HG03558 (cell line): ENCODE results near the gene PROX1.
"Not testable (repeated sequence)": the region's sequence is repeated elsewhere in the genome, so short reads cannot be mapped to it uniquely, and the experiment has no call there.

Experiments used
- ATAC-seq: cut with Tn5 transposase; IDR thresholded peaks from one replicate; pipeline ENCODE4 v1.9.1; 2021; ENCODE audit warnings: moderate number of reproducible peaks; ENCODE audit not compliant: unreplicated experiment; ENCODE audit errors: extremely low read depth

Gene PROX1

GRCh38 chr1:214066936-214067335, 79.2 kb downstream of the PROX1 start:
- no peak for ATAC-seq

- ATAC-seq = no peak
Observed at GRCh38 chr1:214067397-214067796, 79.6 kb downstream of the PROX1 start.

- no peak for ATAC-seq
Observed at GRCh38 chr1:214067853-214068703, 80.3 kb downstream of the PROX1 start.

GRCh38 chr1:214068979-214069378, 81.2 kb downstream of the PROX1 start:
- no peak for ATAC-seq

- ATAC-seq = no peak
Observed at GRCh38 chr1:214071469-214071868, 83.7 kb downstream of the PROX1 start.

GRCh38 chr1:214072426-214073157, 84.8 kb downstream of the PROX1 start:
- no peak for ATAC-seq

- no peak for ATAC-seq
Observed at GRCh38 chr1:214074477-214074876, 86.7 kb downstream of the PROX1 start.

- ATAC-seq = no peak
Observed at GRCh38 chr1:214075305-214075998, 87.7 kb downstream of the PROX1 start.

- ATAC-seq = no peak
Observed at GRCh38 chr1:214075999-214076707, 88.4 kb downstream of the PROX1 start.

GRCh38 chr1:214076708-214077065, 88.9 kb downstream of the PROX1 start:
- no peak for ATAC-seq

- no peak for ATAC-seq
Observed at GRCh38 chr1:214078950-214079349, 91.2 kb downstream of the PROX1 start.

- no peak for ATAC-seq
Observed at GRCh38 chr1:214085325-214085724, 97.6 kb downstream of the PROX1 start.

- no peak for ATAC-seq
Observed at GRCh38 chr1:214086945-214087344, 99.2 kb downstream of the PROX1 start.

- not testable (repeated sequence) for ATAC-seq
Observed at GRCh38 chr1:214089003-214089402, 101.2 kb downstream of the PROX1 start.
